ENCODE data around the gene COPG1. TPM values are rescaled to one million over a fixed set of nuclear protein-coding genes. Genes with fewer than 3 reads are reported as not detected.
A peak's percentile ranks its signal among the peaks of the same experiment; 100 is the strongest.

Gene COPG1
- total RNA-seq, 4 donors from 2014 or later = 77.1 to 95.3 (median 88.6) TPM

- Histone ChIP-seq H3K4me1 (peaks cover 44% of the 10 kb centered on the region), H3K27ac (peak overlapping the region; percentile 93), H3K36me3 (peaks cover 3% of the 10 kb centered on the region), H3K9me3 (no peaks in the 10 kb centered on the region), H3K27me3 (no peaks in the 10 kb centered on the region), H3K4me3 (peak overlapping the region; percentile 83)
- DNase-seq (ENCODE audit: low spot score in 2 of 2) = peak; percentile 92 to 95
- TF ChIP-seq POLR2A (IDR thresholded peaks at IDR 0.05) = peak in 1 of 2 donors; percentile 56
- peak in 2 of 3 donors; percentile 34 to 62 for TF ChIP-seq POLR2AphosphoS5 (IDR thresholded peaks at IDR 0.05)
- no peak for TF ChIP-seq EP300 (IDR thresholded peaks at IDR 0.05)
- no peak for TF ChIP-seq CTCF (IDR thresholded peaks at IDR 0.05)
- WGBS = 6% methylated on average over 46 of the region's 53 CpGs
Observed at GRCh38 chr3:129314386-129315222, 65.2 kb downstream of the COPG1 start.

- Histone ChIP-seq H3K4me3 (peak overlapping the region; percentile 83), H3K27ac (peak overlapping the region; percentile 93), H3K9me3 (no peaks in the 10 kb centered on the region), H3K27me3 (no peaks in the 10 kb centered on the region), H3K36me3 (peaks cover 6% of the 10 kb centered on the region), H3K4me1 (peaks cover 38% of the 10 kb centered on the region)
- under 1% methylated on average over 41 of the region's 80 CpGs for WGBS
- no peak for TF ChIP-seq POLR2AphosphoS5 (IDR thresholded peaks at IDR 0.05)
- peak in 1 of 2 donors; percentile 2 for TF ChIP-seq POLR2A (IDR thresholded peaks at IDR 0.05)
- TF ChIP-seq EP300 (IDR thresholded peaks at IDR 0.05) = no peak
- no peak for TF ChIP-seq CTCF (IDR thresholded peaks at IDR 0.05)
- DNase-seq (ENCODE audit: low spot score in 2 of 2) = peak in 1 of 2 donors; percentile 82
Observed at GRCh38 chr3:129315223-129315997, 66.0 kb downstream of the COPG1 start.

- H3K27ac ChIP-seq = peak overlapping the region; percentile 93
- H3K27me3 ChIP-seq = no peaks in the 10 kb centered on the region
- peak overlapping the region; percentile 83 for H3K4me3 ChIP-seq
- no peaks in the 10 kb centered on the region for H3K9me3 ChIP-seq
- 2% methylated on average over 13 of the region's 34 CpGs for WGBS
- peaks cover 11% of the 10 kb centered on the region for H3K36me3 ChIP-seq
- peaks cover 33% of the 10 kb centered on the region for H3K4me1 ChIP-seq
- no peak for DNase-seq (ENCODE audit: low spot score in 2 of 2)
- TF ChIP-seq POLR2AphosphoS5 (IDR thresholded peaks at IDR 0.05) (no peak), EP300 (IDR thresholded peaks at IDR 0.05) (no peak), CTCF (IDR thresholded peaks at IDR 0.05) (no peak), POLR2A (IDR thresholded peaks at IDR 0.05) (no peak)
Observed at GRCh38 chr3:129315998-129316247, 66.5 kb downstream of the COPG1 start.

- DNase-seq (ENCODE audit: low spot score in 2 of 2) = peak; percentile 94
- 1% methylated on average over 32 of the region's 65 CpGs for WGBS
Observed at GRCh38 chr3:129316248-129317013, 67.0 kb downstream of the COPG1 start.

More at GRCh38 chr3:129316248-129317013, 67.0 kb downstream of the COPG1 start:
- peaks cover 31% of the 10 kb centered on the region for H3K4me1 ChIP-seq
- H3K36me3 ChIP-seq = peaks cover 15% of the 10 kb centered on the region
- H3K27ac ChIP-seq = peak overlapping the region; percentile 93
- no peaks in the 10 kb centered on the region for H3K27me3 ChIP-seq
- H3K9me3 ChIP-seq = no peaks in the 10 kb centered on the region
- H3K4me3 ChIP-seq = peak overlapping the region; percentile 83
- TF ChIP-seq POLR2A (IDR thresholded peaks at IDR 0.05) = peak; percentile 98 to 99
- TF ChIP-seq CTCF (IDR thresholded peaks at IDR 0.05) = peak in 1 of 2 donors; percentile 42
- TF ChIP-seq EP300 (IDR thresholded peaks at IDR 0.05) = no peak
- peak; percentile 98 to 100 (median 99) for TF ChIP-seq POLR2AphosphoS5 (IDR thresholded peaks at IDR 0.05)
